NCI-H510A treated with DMSO at 0.1 percent for 48 hours (cell line): Measurements from ENCODE around the gene IFI16.
"Not testable (repeated sequence)": the region's sequence is repeated elsewhere in the genome, so short reads cannot be mapped to it uniquely, and the experiment has no call there.

Source experiments
- DNase-seq: peaks from one replicate; lab custom pipeline; 2025; lab: John Stamatoyannopoulos, UW

Gene IFI16

GRCh38 chr1:159100589-159100988, 90.9 kb downstream of the IFI16 start:
- no peak for DNase-seq

- not testable (repeated sequence) for DNase-seq
These were observed 93.3 kb downstream of the IFI16 start for GRCh38 chr1:159103021-159103420.
